Measurements from ENCODE around the gene TMEM51. TPM values are rescaled to one million over a fixed set of nuclear protein-coding genes. Genes with fewer than 3 reads are reported as not detected.

Gene TMEM51
- total RNA-seq, 1 donor from 2014 or later: 6.9 TPM

DNA sequence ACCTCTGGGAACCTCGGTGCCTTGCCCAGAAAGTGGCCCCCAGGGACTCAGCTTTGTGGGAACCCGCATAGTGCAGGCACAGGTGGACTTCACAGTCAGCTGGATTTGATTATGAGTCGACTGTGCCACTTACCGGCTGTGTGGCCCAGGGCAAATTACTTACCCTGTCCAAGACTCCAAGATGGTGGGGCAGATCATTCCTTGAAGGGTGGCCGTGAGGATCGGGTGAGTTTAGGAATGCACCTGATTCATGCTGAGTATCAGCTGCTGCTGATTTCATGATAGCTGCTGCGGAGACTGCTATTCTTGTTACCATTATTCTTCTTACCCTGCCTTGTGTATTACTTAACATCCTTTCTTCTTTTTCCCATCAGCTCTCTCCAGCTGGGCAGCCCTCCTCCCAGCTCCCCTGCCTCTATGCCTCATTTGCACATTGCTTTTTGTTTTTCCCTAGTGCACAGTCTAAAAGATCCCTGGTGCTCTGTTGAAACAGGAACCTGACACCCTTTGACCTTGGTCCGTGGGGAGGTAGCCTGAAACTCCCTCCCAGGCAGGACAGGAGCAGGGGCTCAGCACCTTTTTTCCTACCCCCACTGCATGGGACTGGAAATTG, 53.0 kb downstream of the TMEM51 start:
- H3K4me1 ChIP-seq (ENCODE audit: insufficient read depth, low read length): peaks cover 6% of the 10 kb centered on the region
- H3K36me3 Mint-ChIP-seq (ENCODE audit: low read depth, unreplicated experiment): peaks cover 3% of the 10 kb centered on the region
- peaks cover 44% of the 10 kb centered on the region for H4K20me1 ChIP-seq (ENCODE audit: insufficient read depth, low read length)
- FAIRE-seq (no peak), DNase-seq (ENCODE audit: low read depth) (peak; percentile 43)
- no peak overlapping the region for H3K9ac ChIP-seq (ENCODE audit: low read length)
- H3K36me3 ChIP-seq (ENCODE audit: insufficient read depth, low read length): no peaks in the 10 kb centered on the region
- no peaks in the 10 kb centered on the region for H3K27me3 Mint-ChIP-seq (ENCODE audit: low read depth, unreplicated experiment)
- no peak overlapping the region for H3K4me3 ChIP-seq (ENCODE audit: insufficient read depth, low read depth, low read length)
- peak overlapping the region; percentile 63 for H3K4me2 ChIP-seq (ENCODE audit: low read length)
- peaks cover 21% of the 10 kb centered on the region for H3K4me1 Mint-ChIP-seq (ENCODE audit: low read depth, unreplicated experiment)
- peaks cover 14% of the 10 kb centered on the region for H3K27me3 ChIP-seq (ENCODE audit: insufficient read depth, low read length)
- TF ChIP-seq, protein P1, sequence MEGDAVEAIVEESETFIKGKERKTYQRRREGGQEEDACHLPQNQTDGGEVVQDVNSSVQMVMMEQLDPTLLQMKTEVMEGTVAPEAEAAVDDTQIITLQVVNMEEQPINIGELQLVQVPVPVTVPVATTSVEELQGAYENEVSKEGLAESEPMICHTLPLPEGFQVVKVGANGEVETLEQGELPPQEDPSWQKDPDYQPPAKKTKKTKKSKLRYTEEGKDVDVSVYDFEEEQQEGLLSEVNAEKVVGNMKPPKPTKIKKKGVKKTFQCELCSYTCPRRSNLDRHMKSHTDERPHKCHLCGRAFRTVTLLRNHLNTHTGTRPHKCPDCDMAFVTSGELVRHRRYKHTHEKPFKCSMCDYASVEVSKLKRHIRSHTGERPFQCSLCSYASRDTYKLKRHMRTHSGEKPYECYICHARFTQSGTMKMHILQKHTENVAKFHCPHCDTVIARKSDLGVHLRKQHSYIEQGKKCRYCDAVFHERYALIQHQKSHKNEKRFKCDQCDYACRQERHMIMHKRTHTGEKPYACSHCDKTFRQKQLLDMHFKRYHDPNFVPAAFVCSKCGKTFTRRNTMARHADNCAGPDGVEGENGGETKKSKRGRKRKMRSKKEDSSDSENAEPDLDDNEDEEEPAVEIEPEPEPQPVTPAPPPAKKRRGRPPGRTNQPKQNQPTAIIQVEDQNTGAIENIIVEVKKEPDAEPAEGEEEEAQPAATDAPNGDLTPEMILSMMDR (IDR thresholded peaks at IDR 0.05; ENCODE audit: insufficient read depth, low read depth, low read length): no peak
- H3K27ac Mint-ChIP-seq (ENCODE audit: unreplicated experiment): no peak overlapping the region
- no peak overlapping the region for H2AFZ ChIP-seq (ENCODE audit: low read depth, low read length)
- H3K9me3 Mint-ChIP-seq (ENCODE audit: unreplicated experiment): no peaks in the 10 kb centered on the region
- H3K79me2 ChIP-seq (ENCODE audit: insufficient read depth, low read length): no peaks in the 10 kb centered on the region
- H3K4me3 Mint-ChIP-seq (ENCODE audit: unreplicated experiment): no peak overlapping the region
- H3K27ac ChIP-seq (ENCODE audit: low read depth, low read length): no peak overlapping the region
- H3K9me3 ChIP-seq (ENCODE audit: insufficient read depth, low read depth, low read length): no peaks in the 10 kb centered on the region

DNA sequence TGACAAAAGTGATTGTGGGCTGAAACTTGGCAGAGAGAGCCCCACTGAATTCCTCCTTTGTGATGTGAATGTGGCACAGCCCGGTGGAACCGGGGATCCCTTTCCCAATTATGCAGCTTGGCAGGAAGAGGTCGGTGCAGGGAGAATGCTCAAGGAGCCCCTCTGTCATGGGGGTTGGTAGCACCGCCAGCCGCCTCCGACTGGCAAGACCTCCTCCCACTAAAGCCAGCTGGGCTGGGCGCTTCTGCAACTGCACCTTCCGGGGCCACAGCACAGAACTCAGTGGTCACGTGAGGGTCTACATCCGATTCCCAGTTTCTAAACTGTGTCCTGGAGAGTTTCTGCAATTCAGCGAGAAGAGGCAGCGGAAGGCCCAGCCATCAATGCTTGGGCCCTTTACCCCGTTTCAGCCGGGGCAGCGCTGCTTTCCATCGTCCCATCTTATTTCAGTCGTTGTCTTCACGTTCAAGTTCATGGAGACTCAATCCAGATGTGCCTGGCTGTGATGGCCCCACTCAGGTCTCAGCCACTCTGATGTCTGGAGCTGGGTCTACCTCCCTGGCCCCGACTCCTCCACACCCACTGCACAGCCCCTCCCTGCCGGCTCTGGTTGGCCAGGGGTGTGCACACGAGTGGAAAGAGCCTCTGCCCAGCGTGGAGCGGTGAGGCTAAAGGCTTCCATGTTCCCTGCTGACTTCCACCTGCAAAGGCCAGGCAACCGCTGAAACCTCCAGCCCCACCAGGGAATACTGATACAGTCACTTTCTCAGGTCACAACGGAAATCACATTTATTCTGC, 53.7 kb downstream of the TMEM51 start:
- peak overlapping the region; percentile 18 for H2AFZ ChIP-seq (ENCODE audit: low read depth, low read length)
- FAIRE-seq (no peak), DNase-seq (ENCODE audit: low read depth) (no peak)
- peaks cover 14% of the 10 kb centered on the region for H3K27me3 ChIP-seq (ENCODE audit: insufficient read depth, low read length)
- H3K79me2 ChIP-seq (ENCODE audit: insufficient read depth, low read length): no peaks in the 10 kb centered on the region
- Mint-ChIP-seq H3K4me1 (ENCODE audit: low read depth, unreplicated experiment) (peaks cover 18% of the 10 kb centered on the region), H3K9me3 (ENCODE audit: unreplicated experiment) (no peaks in the 10 kb centered on the region), H3K4me3 (ENCODE audit: unreplicated experiment) (peak overlapping the region; percentile 27), H3K36me3 (ENCODE audit: low read depth, unreplicated experiment) (peaks cover 3% of the 10 kb centered on the region), H3K27me3 (ENCODE audit: low read depth, unreplicated experiment) (no peaks in the 10 kb centered on the region), H3K27ac (ENCODE audit: unreplicated experiment) (no peak overlapping the region)
- TF ChIP-seq, protein P1 (IDR thresholded peaks at IDR 0.05; ENCODE audit: insufficient read depth, low read depth, low read length): no peak
- no peak for TF ChIP-seq EZH2 (IDR thresholded peaks at IDR 0.05; ENCODE audit: insufficient read depth, low read length)
- no peaks in the 10 kb centered on the region for H3K9me3 ChIP-seq (ENCODE audit: insufficient read depth, low read depth, low read length)
- no peaks in the 10 kb centered on the region for H3K36me3 ChIP-seq (ENCODE audit: insufficient read depth, low read length)
- peak overlapping the region; percentile 63 for H3K4me2 ChIP-seq (ENCODE audit: low read length)
- no peak overlapping the region for H3K27ac ChIP-seq (ENCODE audit: low read depth, low read length)
- no peak overlapping the region for H3K4me3 ChIP-seq (ENCODE audit: insufficient read depth, low read depth, low read length)
- H3K9ac ChIP-seq (ENCODE audit: low read length): no peak overlapping the region
- peaks cover 6% of the 10 kb centered on the region for H3K4me1 ChIP-seq (ENCODE audit: insufficient read depth, low read length)
- peaks cover 39% of the 10 kb centered on the region for H4K20me1 ChIP-seq (ENCODE audit: insufficient read depth, low read length)

All from astrocyte (in vitro differentiated cells and primary cell).